Smooth muscle cell (in vitro differentiated cells): Measurements from ENCODE around the gene MAML2. TPM values are rescaled to one million over a fixed set of nuclear protein-coding genes. Genes with fewer than 3 reads are reported as not detected.

Source experiments
- DNase-seq: peaks from one replicate; lab custom pipeline; 2025; ENCODE audit not compliant: unreplicated experiment; lab: John Stamatoyannopoulos, UW
- H2AFZ ChIP-seq: fragments of 200-600 bp; sonication (generic); 2 replicates; pipeline ENCODE4 v1.6.0; 2016; ENCODE audit warnings: antibody characterized with exemption, low read depth, mild to moderate bottlenecking
- H3F3A ChIP-seq: fragments of 200-600 bp; sonication (generic); 2 replicates; pipeline ENCODE4 v1.6.0; 2017; ENCODE audit warnings: antibody characterized with exemption, low read depth
- H3K27ac ChIP-seq: fragments of 200-600 bp; sonication (generic); 2 replicates; pipeline ENCODE4 v1.5.1; 2016; ENCODE audit warnings: low read depth, mild to moderate bottlenecking
- H3K27me3 ChIP-seq: fragments of 200-600 bp; sonication (generic); 2 replicates; pipeline ENCODE4 v1.6.1; 2016; ENCODE audit warnings: low read depth, mild to moderate bottlenecking
- H3K36me3 ChIP-seq: fragments of 200-600 bp; sonication (generic); 2 replicates; pipeline ENCODE4 v1.5.1; 2016; ENCODE audit warnings: low read depth
- H3K4me1 ChIP-seq: fragments of 200-600 bp; sonication (generic); 2 replicates; pipeline ENCODE4 v1.5.1; 2016; ENCODE audit warnings: low read depth
- H3K4me2 ChIP-seq: fragments of 200-600 bp; sonication (generic); 2 replicates; pipeline ENCODE4 v1.6.0; 2016; ENCODE audit warnings: mild to moderate bottlenecking
- H3K4me3 ChIP-seq: fragments of 200-600 bp; sonication (generic); 2 replicates; pipeline ENCODE4 v1.5.1; 2016; ENCODE audit warnings: mild to moderate bottlenecking
- H3K79me2 ChIP-seq: fragments of 200-600 bp; sonication (generic); 2 replicates; pipeline ENCODE4 v1.6.0; 2016; ENCODE audit warnings: low read depth, mild to moderate bottlenecking
- H3K9ac ChIP-seq: fragments of 200-600 bp; sonication (generic); 2 replicates; pipeline ENCODE4 v1.6.0; 2016; ENCODE audit warnings: low read depth
- H3K9me3 ChIP-seq: fragments of 200-600 bp; sonication (generic); replicated peaks from 2 replicates; pipeline ENCODE4 v1.5.1; 2016; ENCODE audit warnings: low read depth
- H4K20me1 ChIP-seq: fragments of 200-600 bp; sonication (generic); 2 replicates; pipeline ENCODE4 v1.6.0; 2016; ENCODE audit warnings: low read depth
- CTCF ChIP-seq: fragments of 200-600 bp; sonication (generic); IDR thresholded peaks from 2 replicates; pipeline ENCODE4 v1.5.1; 2017; ENCODE audit warnings: borderline replicate concordance, mild to moderate bottlenecking, antibody characterized with exemption; ENCODE audit not compliant: insufficient read depth, poor library complexity, severe bottlenecking
- WGBS: methylation state at CpG from one replicate; pipeline ENCODE4 v1.1.7; 2016; ENCODE audit warnings: low lambda C conversion rate; 5-methylcytosine and 5-hydroxymethylcytosine counted together
- polyA plus RNA-seq: library from polyadenylated mRNA; unstranded; fragments of >200 nt; fragmentation: Nextera tagmentation; extraction: Ambion mirVana; gene quantifications from 2 replicates; pipeline ENCODE4 v1.2.1, GENCODE V29; 2016
- total RNA-seq: library from RNA; depleted of rRNA; stranded (reverse); fragments of >200 nt; gene quantifications from 2 replicates; pipeline ENCODE4 v1.2.3, GENCODE V29; 2014

MAML2 gene
- total and polyA plus RNA-seq, 2 experiments from 2014 or later, result 8.7 to 52.4 TPM

GRCh38 chr11:96328395-96329010, 14.5 kb downstream of the MAML2 start:
- H3K4me3 ChIP-seq, result peak overlapping the region; percentile 25

GRCh38 chr11:96326959-96327358, 16.0 kb downstream of the MAML2 start:
- peaks cover 44% of the 10 kb centered on the region for H3F3A ChIP-seq
- H3K27me3 ChIP-seq, result no peaks in the 10 kb centered on the region
- TF ChIP-seq CTCF, result no peak
- H3K27ac ChIP-seq, result peak overlapping the region; percentile 96
- H3K4me1 ChIP-seq, result peaks cover 47% of the 10 kb centered on the region
- H3K4me2 ChIP-seq, result no peak overlapping the region
- DNase-seq, result no peak
- H2AFZ ChIP-seq, result no peak overlapping the region
- H3K4me3 ChIP-seq, result no peak overlapping the region
- H3K9ac ChIP-seq, result no peak overlapping the region
- no peaks in the 10 kb centered on the region for H3K36me3 ChIP-seq
- no peaks in the 10 kb centered on the region for H4K20me1 ChIP-seq
- H3K79me2 ChIP-seq, result peaks cover 93% of the 10 kb centered on the region
- 72% methylated on average over 7 of the region's 7 CpGs for WGBS
- H3K9me3 ChIP-seq, result no peaks in the 10 kb centered on the region

More at GRCh38 chr11:96328395-96329010, 14.5 kb downstream of the MAML2 start:
- no peaks in the 10 kb centered on the region for H4K20me1 ChIP-seq
- H3K27ac ChIP-seq, result peak overlapping the region; percentile 96
- TF ChIP-seq CTCF, result no peak
- peaks cover 45% of the 10 kb centered on the region for H3F3A ChIP-seq
- WGBS, result 13% methylated on average over 8 of the region's 8 CpGs
- peak overlapping the region; percentile 76 for H3K4me2 ChIP-seq
- DNase-seq, result no peak
- H3K9me3 ChIP-seq, result no peaks in the 10 kb centered on the region
- H3K4me1 ChIP-seq, result peaks cover 62% of the 10 kb centered on the region
- no peaks in the 10 kb centered on the region for H3K36me3 ChIP-seq
- H3K27me3 ChIP-seq, result no peaks in the 10 kb centered on the region
- H3K9ac ChIP-seq, result peak overlapping the region; percentile 39
- peaks cover 91% of the 10 kb centered on the region for H3K79me2 ChIP-seq
- no peak overlapping the region for H2AFZ ChIP-seq

GRCh38 chr11:96324912-96325311, 18.1 kb downstream of the MAML2 start:
- TF ChIP-seq CTCF, result no peak
- no peak for DNase-seq
- Histone ChIP-seq H3K9ac (peak overlapping the region; percentile 74), H3K36me3 (no peaks in the 10 kb centered on the region), H3F3A (peaks cover 50% of the 10 kb centered on the region), H2AFZ (no peak overlapping the region), H3K9me3 (no peaks in the 10 kb centered on the region), H3K79me2 (peaks cover 93% of the 10 kb centered on the region), H3K27me3 (no peaks in the 10 kb centered on the region), H3K4me1 (peaks cover 40% of the 10 kb centered on the region), H3K27ac (peak overlapping the region; percentile 96), H4K20me1 (no peaks in the 10 kb centered on the region), H3K4me3 (no peak overlapping the region), H3K4me2 (peak overlapping the region; percentile 74)
- WGBS, result 0% methylated on average over 1 of the region's 1 CpG

- WGBS, result 71% methylated on average over 6 of the region's 6 CpGs
Measured at GRCh38 chr11:96323642-96323985, 19.4 kb downstream of the MAML2 start.

More at GRCh38 chr11:96323642-96323985, 19.4 kb downstream of the MAML2 start:
- H3K4me3 ChIP-seq, result no peak overlapping the region
- H3K9me3 ChIP-seq, result no peaks in the 10 kb centered on the region
- peaks cover 27% of the 10 kb centered on the region for H3K4me1 ChIP-seq
- peaks cover 97% of the 10 kb centered on the region for H3K79me2 ChIP-seq
- no peak overlapping the region for H3K9ac ChIP-seq
- H3K36me3 ChIP-seq, result no peaks in the 10 kb centered on the region
- no peaks in the 10 kb centered on the region for H4K20me1 ChIP-seq
- H2AFZ ChIP-seq, result no peak overlapping the region
- peak overlapping the region; percentile 96 for H3K27ac ChIP-seq
- H3K4me2 ChIP-seq, result no peak overlapping the region
- no peak for DNase-seq
- peaks cover 52% of the 10 kb centered on the region for H3F3A ChIP-seq
- no peaks in the 10 kb centered on the region for H3K27me3 ChIP-seq
- no peak for TF ChIP-seq CTCF
